ENCODE data around the gene GPATCH2L. TPM values are rescaled to one million over a fixed set of nuclear protein-coding genes. Genes with fewer than 3 reads are reported as not detected.

GPATCH2L gene
- total and polyA plus RNA-seq, 2 experiments from 2014 or later, result 13.6 to 35.1 TPM

GRCh38 chr14:76152333-76152681, 585 bp downstream of the GPATCH2L start:
- WGBS, 2 experiments (ENCODE audit: low coverage in 1 of 2, low lambda C conversion rate in 2 of 2, missing lambda C conversion rate in 2 of 2), result 0 to 1% methylated on average over 17 of the region's 17 CpGs
- Histone ChIP-seq H2AFZ (peak overlapping the region; percentile 99), H3K36me3 (ENCODE audit: low read depth) (peaks cover 12% of the 10 kb centered on the region; the same call in 1 of the 2 replicates), H3K79me2 (ENCODE audit: insufficient read depth) (peaks cover 50% of the 10 kb centered on the region), H3K4me2 (ENCODE audit: unreplicated experiment) (peak overlapping the region; percentile 87), H3K9ac (peak overlapping the region; percentile 96), H3K9me2 (ENCODE audit: insufficient read depth) (no peaks in the 10 kb centered on the region), H3F3A (ENCODE audit: insufficient read depth) (peaks cover 6% of the 10 kb centered on the region), H3K4me1 (ENCODE audit: insufficient read depth) (peaks cover 38% of the 10 kb centered on the region), H3K27me3 (replicated peaks; ENCODE audit: insufficient read depth) (no peaks in the 10 kb centered on the region), H3K27ac (peak overlapping the region; percentile 87), H4K20me1 (ENCODE audit: insufficient read depth) (peaks cover 11% of the 10 kb centered on the region; the same call in 1 of the 2 replicates), H3K9me3 (ENCODE audit: low read depth) (no peaks in the 10 kb centered on the region), H3K4me3 (peak overlapping the region; percentile 98)
- in situ Hi-C loops (cut with MboI), result no loop called here
- peak; percentile 96 for DNase-seq
- TF ChIP-seq EZH2phosphoT487 (IDR thresholded peaks at IDR 0.05; ENCODE audit: insufficient read depth, low read depth) (no peak), EZH2 (IDR thresholded peaks at IDR 0.05; ENCODE audit: insufficient read depth, poor library complexity, severe bottlenecking) (no peak)

GRCh38 chr14:76153919-76154318, 2.2 kb downstream of the GPATCH2L start:
- Histone ChIP-seq H3K27me3 (replicated peaks; ENCODE audit: insufficient read depth) (no peaks in the 10 kb centered on the region), H3K79me2 (ENCODE audit: insufficient read depth) (peaks cover 66% of the 10 kb centered on the region), H3K4me3 (no peak overlapping the region), H3K9me2 (ENCODE audit: insufficient read depth) (no peaks in the 10 kb centered on the region), H3K4me1 (ENCODE audit: insufficient read depth) (peaks cover 41% of the 10 kb centered on the region), H3K27ac (no peak overlapping the region), H3K4me2 (ENCODE audit: unreplicated experiment) (peak overlapping the region; percentile 87), H2AFZ (no peak overlapping the region), H4K20me1 (ENCODE audit: insufficient read depth) (peaks cover 11% of the 10 kb centered on the region; the same call in 1 of the 2 replicates), H3F3A (ENCODE audit: insufficient read depth) (peaks cover 6% of the 10 kb centered on the region), H3K36me3 (ENCODE audit: low read depth) (peaks cover 20% of the 10 kb centered on the region), H3K9ac (no peak overlapping the region), H3K9me3 (ENCODE audit: low read depth) (no peaks in the 10 kb centered on the region)
- in situ Hi-C loops (cut with MboI), result no loop called here
- TF ChIP-seq EZH2phosphoT487 (IDR thresholded peaks at IDR 0.05; ENCODE audit: insufficient read depth, low read depth) (no peak), EZH2 (IDR thresholded peaks at IDR 0.05; ENCODE audit: insufficient read depth, poor library complexity, severe bottlenecking) (no peak)
- DNase-seq, result no peak
- 96 to 100% methylated on average over 1 of the region's 1 CpG for WGBS, 2 experiments (ENCODE audit: low coverage in 1 of 2, low lambda C conversion rate in 2 of 2, missing lambda C conversion rate in 2 of 2)

- in situ Hi-C loops (cut with MboI), result no loop called here
- H3K4me3 ChIP-seq, result 0 out of 2 replicates have a peak overlapping the region, but pooled peaks have one; percentile 25
- no peak for DNase-seq
- H3K36me3 ChIP-seq (ENCODE audit: low read depth), result peaks cover 27% of the 10 kb centered on the region
- H2AFZ ChIP-seq, result no peak overlapping the region
- H3K9me2 ChIP-seq (ENCODE audit: insufficient read depth), result no peaks in the 10 kb centered on the region
- H3K4me1 ChIP-seq (ENCODE audit: insufficient read depth), result peaks cover 41% of the 10 kb centered on the region
- no peak overlapping the region for H3K9ac ChIP-seq
- H3K27ac ChIP-seq, result no peak overlapping the region
- peaks cover 11% of the 10 kb centered on the region; the same call in 1 of the 2 replicates for H4K20me1 ChIP-seq (ENCODE audit: insufficient read depth)
- peaks cover 73% of the 10 kb centered on the region for H3K79me2 ChIP-seq (ENCODE audit: insufficient read depth)
- 94 to 95% methylated on average over 11 of the region's 11 CpGs for WGBS, 2 experiments (ENCODE audit: low coverage in 1 of 2, low lambda C conversion rate in 2 of 2, missing lambda C conversion rate in 2 of 2)
- H3K27me3 ChIP-seq (replicated peaks; ENCODE audit: insufficient read depth), result no peaks in the 10 kb centered on the region
- H3K4me2 ChIP-seq (ENCODE audit: unreplicated experiment), result peak overlapping the region; percentile 13
- peaks cover 6% of the 10 kb centered on the region for H3F3A ChIP-seq (ENCODE audit: insufficient read depth)
- no peaks in the 10 kb centered on the region for H3K9me3 ChIP-seq (ENCODE audit: low read depth)
- no peak for TF ChIP-seq EZH2 (IDR thresholded peaks at IDR 0.05; ENCODE audit: insufficient read depth, poor library complexity, severe bottlenecking)
- TF ChIP-seq EZH2phosphoT487 (IDR thresholded peaks at IDR 0.05; ENCODE audit: insufficient read depth, low read depth), result no peak
Measured at GRCh38 chr14:76154539-76155126, 2.9 kb downstream of the GPATCH2L start.

GRCh38 chr14:76163668-76164363, 12.1 kb downstream of the GPATCH2L start:
- Histone ChIP-seq H3K9me2 (ENCODE audit: insufficient read depth) (no peaks in the 10 kb centered on the region), H3K4me3 (no peak overlapping the region), H3K27me3 (replicated peaks; ENCODE audit: insufficient read depth) (no peaks in the 10 kb centered on the region), H3K36me3 (ENCODE audit: low read depth) (peaks cover 34% of the 10 kb centered on the region; the same call in 1 of the 2 replicates), H3K9ac (no peak overlapping the region), H3K4me2 (ENCODE audit: unreplicated experiment) (no peak overlapping the region), H4K20me1 (ENCODE audit: insufficient read depth) (no peaks in the 10 kb centered on the region), H3K79me2 (ENCODE audit: insufficient read depth) (peaks cover 100% of the 10 kb centered on the region), H3K4me1 (ENCODE audit: insufficient read depth) (no peaks in the 10 kb centered on the region), H3K9me3 (ENCODE audit: low read depth) (no peaks in the 10 kb centered on the region), H2AFZ (no peak overlapping the region), H3K27ac (no peak overlapping the region), H3F3A (ENCODE audit: insufficient read depth) (no peaks in the 10 kb centered on the region)
- DNase-seq, result no peak
- TF ChIP-seq EZH2phosphoT487 (IDR thresholded peaks at IDR 0.05; ENCODE audit: insufficient read depth, low read depth) (no peak), EZH2 (IDR thresholded peaks at IDR 0.05; ENCODE audit: insufficient read depth, poor library complexity, severe bottlenecking) (no peak)
- in situ Hi-C loops (cut with MboI), result no loop called here
- WGBS, 2 experiments (ENCODE audit: low coverage in 1 of 2, low lambda C conversion rate in 2 of 2, missing lambda C conversion rate in 2 of 2), result 91 to 92% methylated on average over 8 of the region's 8 CpGs

Measured in GM23248 (cell line).